ENCODE measurements around the gene TLR9. TPM values are rescaled to one million over a fixed set of nuclear protein-coding genes. Genes with fewer than 3 reads are reported as not detected.

Gene TLR9
- polyA plus RNA-seq, 1 experiment = 0.07 TPM

- no peak for DNase-seq (ENCODE audit: low read depth)
- POLR2A ChIA-PET = no interaction called here
- TF ChIP-seq CTCF (IDR thresholded peaks at IDR 0.05; ENCODE audit: insufficient read depth, low read depth, low read length) = no peak
- H3K27me3 ChIP-seq (ENCODE audit: control insufficient read depth, insufficient read depth, low read length) = no peaks in the 10 kb centered on the region
- H3K36me3 ChIP-seq (ENCODE audit: control insufficient read depth, insufficient read depth, low read length) = peaks cover 28% of the 10 kb centered on the region
- no peak overlapping the region for H3K4me3 ChIP-seq (ENCODE audit: low read depth, low read length)
- CTCF ChIA-PET = interaction anchor here (0.9 to 9.7 kb wide), 6 partner anchors 8 to 114 kb away, joined by 3 to 150 read pairs (median 8); partner anchors contain the start of genes TWF2 and WDR82
Observed at GRCh38 chr3:52226229-52226817, 878 bp upstream of the TLR9 start.

- TF ChIP-seq CTCF (IDR thresholded peaks at IDR 0.05; ENCODE audit: insufficient read depth, low read depth, low read length) = no peak
- peaks cover 3% of the 10 kb centered on the region for H3K36me3 ChIP-seq (ENCODE audit: control insufficient read depth, insufficient read depth, low read length)
- no peaks in the 10 kb centered on the region for H3K27me3 ChIP-seq (ENCODE audit: control insufficient read depth, insufficient read depth, low read length)
- H3K4me3 ChIP-seq (ENCODE audit: low read depth, low read length) = no peak overlapping the region
- ChIA-PET POLR2A (no interaction called here), CTCF (interaction anchor here (5.0 to 9.7 kb wide), 3 partner anchors 10 to 115 kb away, joined by 57 to 150 read pairs (median 131); partner anchors contain the start of gene TWF2)
- DNase-seq (ENCODE audit: low read depth) = no peak
Observed at GRCh38 chr3:52223449-52224408, 1.7 kb downstream of the TLR9 start.

GRCh38 chr3:52222319-52223221, 2.9 kb downstream of the TLR9 start:
- no peak for DNase-seq (ENCODE audit: low read depth)
- CTCF ChIA-PET = interaction anchor here (0.7 to 9.7 kb wide), 6 partner anchors 11 to 132 kb away, joined by 3 to 150 read pairs (median 36); partner anchors contain the start of gene TWF2
- Histone ChIP-seq H3K27me3 (ENCODE audit: control insufficient read depth, insufficient read depth, low read length) (no peaks in the 10 kb centered on the region), H3K36me3 (ENCODE audit: control insufficient read depth, insufficient read depth, low read length) (no peaks in the 10 kb centered on the region), H3K4me3 (ENCODE audit: low read depth, low read length) (no peak overlapping the region)
- no peak for TF ChIP-seq CTCF (IDR thresholded peaks at IDR 0.05; ENCODE audit: insufficient read depth, low read depth, low read length)
- POLR2A ChIA-PET = no interaction called here

GRCh38 chr3:52221563-52222318, 3.7 kb downstream of the TLR9 start:
- H3K4me3 ChIP-seq (ENCODE audit: low read depth, low read length) = no peak overlapping the region
- no peak for DNase-seq (ENCODE audit: low read depth)
- ChIA-PET CTCF (interaction anchor here (0.7 to 9.7 kb wide), 14 partner anchors 12 to 225 kb away, joined by 3 to 150 read pairs (median 6); partner anchors contain the start of gene TWF2), POLR2A (no interaction called here)
- no peak for TF ChIP-seq CTCF (IDR thresholded peaks at IDR 0.05; ENCODE audit: insufficient read depth, low read depth, low read length)
- H3K27me3 ChIP-seq (ENCODE audit: control insufficient read depth, insufficient read depth, low read length) = no peaks in the 10 kb centered on the region
- H3K36me3 ChIP-seq (ENCODE audit: control insufficient read depth, insufficient read depth, low read length) = no peaks in the 10 kb centered on the region
